Hippocampal formation (tissue), 2 donors: ENCODE measurements around the gene CEP112.

Experiments used
- DNase-seq, 2 donors: peaks; one replicate each; lab custom pipeline; 2025; lab: John Stamatoyannopoulos, UW

Gene CEP112

GRCh38 chr17:65988451-65988850, 203.5 kb downstream of the CEP112 start:
- DNase-seq = no peak

- no peak for DNase-seq
These were observed 203.9 kb downstream of the CEP112 start for GRCh38 chr17:65987988-65988387.

GRCh38 chr17:65985571-65985970, 206.4 kb downstream of the CEP112 start:
- DNase-seq = no peak

- DNase-seq = no peak
These were observed 207.6 kb downstream of the CEP112 start for GRCh38 chr17:65984299-65984698.

- DNase-seq = no peak
These were observed 213.1 kb downstream of the CEP112 start for GRCh38 chr17:65978871-65979270.

- DNase-seq = no peak
These were observed 214.9 kb downstream of the CEP112 start for GRCh38 chr17:65977041-65977440.

GRCh38 chr17:65975878-65976277, 216.1 kb downstream of the CEP112 start:
- DNase-seq = no peak

- DNase-seq = no peak
These were observed 218.7 kb downstream of the CEP112 start for GRCh38 chr17:65973237-65973636.

GRCh38 chr17:65967372-65967771, 224.6 kb downstream of the CEP112 start:
- DNase-seq = no peak

- DNase-seq = no peak
These were observed 225.7 kb downstream of the CEP112 start for GRCh38 chr17:65966072-65966695.

- DNase-seq = no peak
These were observed 228.8 kb downstream of the CEP112 start for GRCh38 chr17:65963179-65963578.

- DNase-seq = no peak
These were observed 232.3 kb downstream of the CEP112 start for GRCh38 chr17:65959630-65960029.

- DNase-seq = no peak
These were observed 235.1 kb downstream of the CEP112 start for GRCh38 chr17:65956814-65957213.

- no peak for DNase-seq
These were observed 237.8 kb downstream of the CEP112 start for GRCh38 chr17:65954148-65954449.

GRCh38 chr17:65953316-65954147, 238.4 kb downstream of the CEP112 start:
- DNase-seq = no peak

GRCh38 chr17:65952586-65952985, 239.3 kb downstream of the CEP112 start:
- DNase-seq = no peak

GRCh38 chr17:65952015-65952414, 239.9 kb downstream of the CEP112 start:
- no peak for DNase-seq

GRCh38 chr17:65947831-65948230, 244.1 kb downstream of the CEP112 start:
- no peak for DNase-seq

- DNase-seq = no peak
These were observed 249.3 kb downstream of the CEP112 start for GRCh38 chr17:65942592-65942991.

- no peak for DNase-seq
These were observed 250.5 kb downstream of the CEP112 start for GRCh38 chr17:65941356-65941899.

- no peak for DNase-seq
These were observed 255.9 kb downstream of the CEP112 start for GRCh38 chr17:65936013-65936412.

GRCh38 chr17:65933290-65933689, 258.6 kb downstream of the CEP112 start:
- DNase-seq = no peak
